ENCODE data around the gene ALPK1.

GRCh38 chr4:112348488-112349158 is 51.5 kb downstream of the ALPK1 start:
- TF ChIP-seq CTCF (IDR thresholded peaks at IDR 0.05 in 8 of 11, conservative IDR thresholded peaks at IDR 0.05 in 3 of 11): no peak
- no peak for TF ChIP-seq POLR2A (IDR thresholded peaks at IDR 0.05)
- TF ChIP-seq POLR2AphosphoS5 (IDR thresholded peaks at IDR 0.05): no peak

All from spleen (tissue), 7 donors.